HL-60 (cell line): ENCODE data around the gene GRID1.

Experiments used
- CTCF ChIP-seq: IDR thresholded peaks from one replicate; pipeline ENCODE4 v1.5.1; 2011; ENCODE audit warnings: low read length, control low read depth, inconsistent platforms; ENCODE audit not compliant: insufficient read depth
- POLR2AphosphoS5 ChIP-seq: IDR thresholded peaks from 2 replicates; pipeline ENCODE4 v1.6.1; 2012; ENCODE audit warnings: low read depth
- TF ChIP-seq, protein P1 (sequence below): IDR thresholded peaks from 2 replicates; pipeline ENCODE4 v1.6.1; 2012; ENCODE audit warnings: low read depth; ENCODE audit not compliant: insufficient replicate concordance

- TF ChIP-seq CTCF (no peak), POLR2AphosphoS5 (no peak)
- TF ChIP-seq, protein P1, sequence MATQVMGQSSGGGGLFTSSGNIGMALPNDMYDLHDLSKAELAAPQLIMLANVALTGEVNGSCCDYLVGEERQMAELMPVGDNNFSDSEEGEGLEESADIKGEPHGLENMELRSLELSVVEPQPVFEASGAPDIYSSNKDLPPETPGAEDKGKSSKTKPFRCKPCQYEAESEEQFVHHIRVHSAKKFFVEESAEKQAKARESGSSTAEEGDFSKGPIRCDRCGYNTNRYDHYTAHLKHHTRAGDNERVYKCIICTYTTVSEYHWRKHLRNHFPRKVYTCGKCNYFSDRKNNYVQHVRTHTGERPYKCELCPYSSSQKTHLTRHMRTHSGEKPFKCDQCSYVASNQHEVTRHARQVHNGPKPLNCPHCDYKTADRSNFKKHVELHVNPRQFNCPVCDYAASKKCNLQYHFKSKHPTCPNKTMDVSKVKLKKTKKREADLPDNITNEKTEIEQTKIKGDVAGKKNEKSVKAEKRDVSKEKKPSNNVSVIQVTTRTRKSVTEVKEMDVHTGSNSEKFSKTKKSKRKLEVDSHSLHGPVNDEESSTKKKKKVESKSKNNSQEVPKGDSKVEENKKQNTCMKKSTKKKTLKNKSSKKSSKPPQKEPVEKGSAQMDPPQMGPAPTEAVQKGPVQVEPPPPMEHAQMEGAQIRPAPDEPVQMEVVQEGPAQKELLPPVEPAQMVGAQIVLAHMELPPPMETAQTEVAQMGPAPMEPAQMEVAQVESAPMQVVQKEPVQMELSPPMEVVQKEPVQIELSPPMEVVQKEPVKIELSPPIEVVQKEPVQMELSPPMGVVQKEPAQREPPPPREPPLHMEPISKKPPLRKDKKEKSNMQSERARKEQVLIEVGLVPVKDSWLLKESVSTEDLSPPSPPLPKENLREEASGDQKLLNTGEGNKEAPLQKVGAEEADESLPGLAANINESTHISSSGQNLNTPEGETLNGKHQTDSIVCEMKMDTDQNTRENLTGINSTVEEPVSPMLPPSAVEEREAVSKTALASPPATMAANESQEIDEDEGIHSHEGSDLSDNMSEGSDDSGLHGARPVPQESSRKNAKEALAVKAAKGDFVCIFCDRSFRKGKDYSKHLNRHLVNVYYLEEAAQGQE = no peak
Observed at GRCh38 chr10:86078639-86079035, 288.0 kb downstream of the GRID1 start.
